CD4-positive, alpha-beta memory T cell (primary cell): Measurements from ENCODE around the gene AMOTL2. TPM values are rescaled to one million over a fixed set of nuclear protein-coding genes. Genes with fewer than 3 reads are reported as not detected.

ENCODE experiments used
- CTCF ChIA-PET: fragments of 350-600 bp; sonication (Branson Sonifier 250); formaldehyde crosslinking; loops from one replicate; lab custom pipeline; 2021; ENCODE audit warnings: inconsistent platforms; ENCODE audit not compliant: partially characterized antibody; lab: Charles Lee
- POLR2A ChIA-PET: fragments of 350-600 bp; sonication (Branson Sonifier 250); formaldehyde crosslinking; loops from one replicate; lab custom pipeline; 2021; ENCODE audit not compliant: partially characterized antibody; lab: Charles Lee
- DNase-seq, 5 donors: peaks; one replicate each; pipeline versions ENCODE4 v3.0.0 to v3.0.0-alpha.2; 2020 to 2022; ENCODE audit warnings: mixed read lengths in 1 of 5
- H3K27ac ChIP-seq: one replicate; pipeline ENCODE4 v1.7.0; 2013; ENCODE audit warnings: low read depth, low read length
- H3K27me3 ChIP-seq: 2 replicates; pipeline ENCODE4 v1.7.0; 2013; ENCODE audit warnings: mild to moderate bottlenecking, low read length, moderate library complexity; ENCODE audit not compliant: insufficient read depth
- H3K36me3 ChIP-seq: 2 replicates; pipeline ENCODE4 v1.7.0; 2013; ENCODE audit warnings: mild to moderate bottlenecking, low read length, moderate library complexity; ENCODE audit not compliant: insufficient read depth
- H3K4me1 ChIP-seq: 2 replicates; pipeline ENCODE4 v1.7.0; 2013; ENCODE audit warnings: mild to moderate bottlenecking, low read length, moderate library complexity; ENCODE audit not compliant: insufficient read depth
- H3K4me3 ChIP-seq, 2 donors: one replicate each; pipeline ENCODE4 v1.7.0; 2013; ENCODE audit warnings: low read length in 2 of 2, mild to moderate bottlenecking in 1 of 2
- H3K9me3 ChIP-seq, 2 donors: one replicate each; pipeline ENCODE4 v1.7.0; 2013; ENCODE audit warnings: low read length in 2 of 2, control low read depth in 1 of 2; ENCODE audit not compliant: control insufficient read depth in 1 of 2
- H3K27ac Mint-ChIP-seq, 7 donors: one replicate each; pipeline ENCODE4 v1.8.0; 2020 to 2021; ENCODE audit warnings: mixed read lengths in 7 of 7, mild to moderate bottlenecking in 6 of 7, inconsistent platforms in 3 of 7, moderate library complexity in 3 of 7
- H3K27me3 Mint-ChIP-seq, 2 donors: one replicate each; pipeline ENCODE4 v1.8.0; 2020 to 2021; ENCODE audit warnings: mixed read lengths in 2 of 2
- H3K36me3 Mint-ChIP-seq, 2 donors: one replicate each; pipeline ENCODE4 v1.8.0; 2020 to 2021; ENCODE audit warnings: mixed read lengths in 2 of 2, inconsistent platforms in 1 of 2, mild to moderate bottlenecking in 1 of 2
- H3K4me1 Mint-ChIP-seq, 4 donors: one replicate each; pipeline ENCODE4 v1.8.0; 2020 to 2021; ENCODE audit warnings: mixed read lengths in 4 of 4, mild to moderate bottlenecking in 1 of 4
- H3K4me3 Mint-ChIP-seq, 8 donors: one replicate each; pipeline ENCODE4 v1.8.0; 2020 to 2021; ENCODE audit warnings: mixed read lengths in 8 of 8, mild to moderate bottlenecking in 7 of 8, moderate library complexity in 6 of 8, inconsistent platforms in 3 of 8
- H3K9me3 Mint-ChIP-seq, 8 donors: one replicate each; pipeline ENCODE4 v1.8.0; 2020 to 2021; ENCODE audit warnings: mixed read lengths in 8 of 8, mild to moderate bottlenecking in 5 of 8, inconsistent platforms in 3 of 8, moderate library complexity in 1 of 8
- intact Hi-C: fragments of 100-400 bp; cut with micrococcal nuclease; formaldehyde crosslinking; loops from one replicate; pipeline ENCODE4 v1.15.1; 2023
- microRNA-seq: library from miRNA; unstranded; fragments of <30 nt; microRNA quantifications from one replicate; pipeline ENCODE4 v1.2.0, GENCODE V29; 2021; ENCODE audit warnings: borderline replicate concordance, borderline number of aligned reads, borderline microRNAs expressed, mixed read lengths
- polyA plus RNA-seq, 2 donors: library from polyadenylated mRNA; unstranded; fragments of 300-500 nt; fragmentation: Illumina TruSeq; gene quantifications; one replicate each; pipeline ENCODE4 v1.2.3, GENCODE V29; 2021
- total RNA-seq, 2 experiments: library from RNA; stranded (reverse); gene quantifications; one replicate each; pipeline ENCODE4 v1.2.3, GENCODE V29; 2021

The AMOTL2 gene
- total and polyA plus RNA-seq, 4 experiments from 2014 or later: 0.23 to 0.48 TPM; not detected in 2

DNA sequence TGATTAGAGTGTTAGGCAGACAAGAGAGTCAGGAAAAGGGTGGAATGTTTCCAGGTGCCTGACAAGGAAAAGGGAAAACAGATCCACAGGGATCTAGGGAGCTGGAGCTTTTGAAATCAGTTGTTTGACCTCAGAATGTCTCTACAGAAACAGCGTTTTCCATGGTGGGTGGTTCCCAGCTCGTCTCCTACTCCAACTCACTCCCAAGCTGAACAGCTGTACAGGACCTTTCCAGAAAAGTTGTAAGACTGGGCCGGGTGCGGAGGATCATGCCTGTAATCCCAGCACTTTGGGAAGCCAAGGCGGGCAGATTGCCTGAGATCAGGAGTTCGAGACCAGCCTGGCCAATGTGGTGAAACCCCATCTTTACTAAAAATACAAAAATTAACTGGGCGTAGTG is 67.9 kb downstream of the AMOTL2 start:
- no peaks in the 10 kb centered on the region for H3K9me3 Mint-ChIP-seq
- POLR2A ChIA-PET: no interaction called here
- Histone ChIP-seq H3K36me3 (no peaks in the 10 kb centered on the region), H3K9me3 (no peaks in the 10 kb centered on the region), H3K4me1 (no peaks in the 10 kb centered on the region), H3K27ac (no peak overlapping the region), H3K4me3 (no peak overlapping the region), H3K27me3 (no peaks in the 10 kb centered on the region)
- no peaks in the 10 kb centered on the region for H3K36me3 Mint-ChIP-seq
- peaks cover 14% of the 10 kb centered on the region in 2 donors for H3K27me3 Mint-ChIP-seq
- CTCF ChIA-PET: interaction anchor here (1.5 to 7.0 kb wide), 2 partner anchors 111 to 169 kb away, joined by 3 to 132 read pairs; no protein-coding TSS in a partner anchor
- no peak for DNase-seq
- peaks cover 2 to 7% (median 3%) of the 10 kb centered on the region in 4 donors for H3K4me1 Mint-ChIP-seq
- peak overlapping the region in 1 of 8 donors; percentile 5 for H3K4me3 Mint-ChIP-seq
- intact Hi-C loops: no loop called here
- no peak overlapping the region for H3K27ac Mint-ChIP-seq

Small RNA genes within 50 kb of the gene (microRNA-seq; reads per million reads assigned to microRNA genes)
- gene MIR6827: not detected

Other genes starting within 250 kb of the AMOTL2 start
- 10 to 100 TPM; 44.7 to 47.9 TPM for gene RYK, start 123.6 kb downstream of the AMOTL2 start, total RNA-seq
- gene RYK, start 123.6 kb downstream of the AMOTL2 start, polyA plus RNA-seq: 1 to 10 TPM; 4.8 to 9.8 TPM
- 10 to 100 TPM; 40.9 to 41.1 TPM for gene ANAPC13, start 111.5 kb upstream of the AMOTL2 start, total RNA-seq
- 100 to 1,000 TPM in 1 of 2 donors, 10 to 100 TPM in 1; 87.6 to 146 TPM for gene ANAPC13, start 111.5 kb upstream of the AMOTL2 start, polyA plus RNA-seq
- gene CEP63, start 111.6 kb upstream of the AMOTL2 start, total RNA-seq: 10 to 100 TPM; 31.6 to 40.1 TPM
- 10 to 100 TPM; 12.8 to 19.6 TPM for gene CEP63, start 111.6 kb upstream of the AMOTL2 start, polyA plus RNA-seq